Tibial nerve (tissue), 3 donors: ENCODE data around the gene FRMD4B.

Experiments used
- POLR2A ChIP-seq, 2 donors: fragments of 450-650 bp; IDR thresholded peaks; one replicate each; pipeline ENCODE4 v1.6.1; 2017; ENCODE audit warnings: antibody characterized with exemption in 2 of 2, mild to moderate bottlenecking in 2 of 2, moderate library complexity in 2 of 2
- TF ChIP-seq, protein P1 (sequence below), 5 experiments: fragments of 200-600 bp in 3 of 5; fragments of 450-650 bp in 2 of 5; sonication (generic) in 3 of 5; IDR thresholded peaks; one replicate each; pipeline ENCODE4 v1.5.1; 2016 to 2019; ENCODE audit warnings: antibody characterized with exemption in 5 of 5, mild to moderate bottlenecking in 3 of 5, moderate library complexity in 2 of 5

- TF ChIP-seq, protein P1, sequence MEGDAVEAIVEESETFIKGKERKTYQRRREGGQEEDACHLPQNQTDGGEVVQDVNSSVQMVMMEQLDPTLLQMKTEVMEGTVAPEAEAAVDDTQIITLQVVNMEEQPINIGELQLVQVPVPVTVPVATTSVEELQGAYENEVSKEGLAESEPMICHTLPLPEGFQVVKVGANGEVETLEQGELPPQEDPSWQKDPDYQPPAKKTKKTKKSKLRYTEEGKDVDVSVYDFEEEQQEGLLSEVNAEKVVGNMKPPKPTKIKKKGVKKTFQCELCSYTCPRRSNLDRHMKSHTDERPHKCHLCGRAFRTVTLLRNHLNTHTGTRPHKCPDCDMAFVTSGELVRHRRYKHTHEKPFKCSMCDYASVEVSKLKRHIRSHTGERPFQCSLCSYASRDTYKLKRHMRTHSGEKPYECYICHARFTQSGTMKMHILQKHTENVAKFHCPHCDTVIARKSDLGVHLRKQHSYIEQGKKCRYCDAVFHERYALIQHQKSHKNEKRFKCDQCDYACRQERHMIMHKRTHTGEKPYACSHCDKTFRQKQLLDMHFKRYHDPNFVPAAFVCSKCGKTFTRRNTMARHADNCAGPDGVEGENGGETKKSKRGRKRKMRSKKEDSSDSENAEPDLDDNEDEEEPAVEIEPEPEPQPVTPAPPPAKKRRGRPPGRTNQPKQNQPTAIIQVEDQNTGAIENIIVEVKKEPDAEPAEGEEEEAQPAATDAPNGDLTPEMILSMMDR (IDR thresholded peaks at IDR 0.05): no peak
- no peak for TF ChIP-seq POLR2A (IDR thresholded peaks at IDR 0.05)
Measured at GRCh38 chr3:69204315-69204957, 181.5 kb downstream of the FRMD4B start.
